HEK293 (cell line): ENCODE results near the gene ERCC5.

Experiments
- ZNF530 ChIP-seq: fragments of 450-650 bp; formaldehyde crosslinking; IDR thresholded peaks from 2 replicates; pipeline ENCODE4 v1.5.1; 2016; ENCODE audit warnings: low read depth, missing biosample characterization, missing genetic modification characterization
- ZNF776 ChIP-seq: fragments of 450-650 bp; formaldehyde crosslinking; IDR thresholded peaks from 2 replicates; pipeline ENCODE4 v1.5.0; 2017; ENCODE audit warnings: missing biosample characterization, missing genetic modification characterization, borderline replicate concordance
- TF ChIP-seq, protein P1 (sequence below): fragments of 450-650 bp; formaldehyde crosslinking; IDR thresholded peaks from 2 replicates; pipeline ENCODE4 v1.5.1; 2016; ENCODE audit warnings: missing biosample characterization, missing genetic modification characterization
- TF ChIP-seq, protein P2 (sequence below): fragments of 450-650 bp; formaldehyde crosslinking; IDR thresholded peaks from 2 replicates; pipeline ENCODE4 v1.5.1; 2016; ENCODE audit warnings: missing biosample characterization, missing genetic modification characterization, low read depth

DNA sequence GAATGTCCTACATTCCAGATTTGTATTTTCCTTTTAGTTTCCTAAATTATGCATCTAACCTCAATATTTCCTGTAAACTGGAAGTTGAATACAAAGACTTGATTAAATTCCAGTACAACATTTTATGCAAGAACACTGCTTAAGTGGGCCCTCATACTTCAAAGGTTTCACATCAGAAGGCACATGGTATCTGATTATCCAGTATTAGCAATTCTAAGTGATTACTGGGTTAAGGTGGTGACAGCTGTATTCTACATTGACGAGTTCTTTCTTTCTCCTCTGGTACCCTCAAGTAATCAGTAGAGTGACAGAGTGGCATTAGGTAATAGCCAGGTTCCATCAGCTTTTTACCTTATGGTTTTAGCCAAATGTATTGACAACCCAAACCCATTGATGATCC is 28.6 kb upstream of the ERCC5 start:
- TF ChIP-seq ZNF530 (no peak), ZNF776 (no peak)
- TF ChIP-seq, protein P1, sequence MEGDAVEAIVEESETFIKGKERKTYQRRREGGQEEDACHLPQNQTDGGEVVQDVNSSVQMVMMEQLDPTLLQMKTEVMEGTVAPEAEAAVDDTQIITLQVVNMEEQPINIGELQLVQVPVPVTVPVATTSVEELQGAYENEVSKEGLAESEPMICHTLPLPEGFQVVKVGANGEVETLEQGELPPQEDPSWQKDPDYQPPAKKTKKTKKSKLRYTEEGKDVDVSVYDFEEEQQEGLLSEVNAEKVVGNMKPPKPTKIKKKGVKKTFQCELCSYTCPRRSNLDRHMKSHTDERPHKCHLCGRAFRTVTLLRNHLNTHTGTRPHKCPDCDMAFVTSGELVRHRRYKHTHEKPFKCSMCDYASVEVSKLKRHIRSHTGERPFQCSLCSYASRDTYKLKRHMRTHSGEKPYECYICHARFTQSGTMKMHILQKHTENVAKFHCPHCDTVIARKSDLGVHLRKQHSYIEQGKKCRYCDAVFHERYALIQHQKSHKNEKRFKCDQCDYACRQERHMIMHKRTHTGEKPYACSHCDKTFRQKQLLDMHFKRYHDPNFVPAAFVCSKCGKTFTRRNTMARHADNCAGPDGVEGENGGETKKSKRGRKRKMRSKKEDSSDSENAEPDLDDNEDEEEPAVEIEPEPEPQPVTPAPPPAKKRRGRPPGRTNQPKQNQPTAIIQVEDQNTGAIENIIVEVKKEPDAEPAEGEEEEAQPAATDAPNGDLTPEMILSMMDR (tag by site-specific recombination): no peak
- TF ChIP-seq, protein P2, sequence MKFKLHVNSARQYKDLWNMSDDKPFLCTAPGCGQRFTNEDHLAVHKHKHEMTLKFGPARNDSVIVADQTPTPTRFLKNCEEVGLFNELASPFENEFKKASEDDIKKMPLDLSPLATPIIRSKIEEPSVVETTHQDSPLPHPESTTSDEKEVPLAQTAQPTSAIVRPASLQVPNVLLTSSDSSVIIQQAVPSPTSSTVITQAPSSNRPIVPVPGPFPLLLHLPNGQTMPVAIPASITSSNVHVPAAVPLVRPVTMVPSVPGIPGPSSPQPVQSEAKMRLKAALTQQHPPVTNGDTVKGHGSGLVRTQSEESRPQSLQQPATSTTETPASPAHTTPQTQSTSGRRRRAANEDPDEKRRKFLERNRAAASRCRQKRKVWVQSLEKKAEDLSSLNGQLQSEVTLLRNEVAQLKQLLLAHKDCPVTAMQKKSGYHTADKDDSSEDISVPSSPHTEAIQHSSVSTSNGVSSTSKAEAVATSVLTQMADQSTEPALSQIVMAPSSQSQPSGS: no peak
